Thyroid gland (tissue), 4 donors: ENCODE data around the gene SELENOT.

Experiments
- POLR2A ChIP-seq, 2 donors: fragments of 450-650 bp; IDR thresholded peaks; one replicate each; pipeline ENCODE4 v1.6.1; 2017; ENCODE audit warnings: antibody characterized with exemption in 2 of 2, mild to moderate bottlenecking in 2 of 2, moderate library complexity in 1 of 2
- TF ChIP-seq, protein P1 (sequence below), 6 experiments: fragments of 200-600 bp in 3 of 6; fragments of 450-650 bp in 3 of 6; sonication (generic) in 3 of 6; IDR thresholded peaks; one replicate each; pipeline ENCODE4 v1.5.1; 2016 to 2019; ENCODE audit warnings: antibody characterized with exemption in 6 of 6, mild to moderate bottlenecking in 2 of 6, inconsistent platforms in 1 of 6, moderate library complexity in 1 of 6

DNA sequence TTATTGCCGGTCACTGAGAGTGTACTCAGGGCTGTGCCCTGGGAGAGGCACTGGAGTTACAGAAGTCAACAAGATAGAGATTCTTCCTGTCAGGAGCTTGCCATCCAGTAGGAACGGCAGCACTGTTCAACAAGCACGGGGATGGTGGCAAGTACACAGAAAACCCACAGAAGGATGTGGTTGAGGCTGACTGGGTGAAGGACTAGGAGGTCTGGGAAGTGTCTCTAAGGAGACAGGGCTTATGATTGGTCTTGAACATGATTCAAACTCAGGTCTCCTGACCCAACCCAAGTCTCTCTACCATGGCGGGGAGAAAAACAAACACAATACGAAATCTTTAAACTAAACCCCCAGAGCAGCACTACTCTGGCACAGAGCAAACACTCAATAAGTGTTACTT lies 63.0 kb downstream of the SELENOT start:
- TF ChIP-seq, protein P1, sequence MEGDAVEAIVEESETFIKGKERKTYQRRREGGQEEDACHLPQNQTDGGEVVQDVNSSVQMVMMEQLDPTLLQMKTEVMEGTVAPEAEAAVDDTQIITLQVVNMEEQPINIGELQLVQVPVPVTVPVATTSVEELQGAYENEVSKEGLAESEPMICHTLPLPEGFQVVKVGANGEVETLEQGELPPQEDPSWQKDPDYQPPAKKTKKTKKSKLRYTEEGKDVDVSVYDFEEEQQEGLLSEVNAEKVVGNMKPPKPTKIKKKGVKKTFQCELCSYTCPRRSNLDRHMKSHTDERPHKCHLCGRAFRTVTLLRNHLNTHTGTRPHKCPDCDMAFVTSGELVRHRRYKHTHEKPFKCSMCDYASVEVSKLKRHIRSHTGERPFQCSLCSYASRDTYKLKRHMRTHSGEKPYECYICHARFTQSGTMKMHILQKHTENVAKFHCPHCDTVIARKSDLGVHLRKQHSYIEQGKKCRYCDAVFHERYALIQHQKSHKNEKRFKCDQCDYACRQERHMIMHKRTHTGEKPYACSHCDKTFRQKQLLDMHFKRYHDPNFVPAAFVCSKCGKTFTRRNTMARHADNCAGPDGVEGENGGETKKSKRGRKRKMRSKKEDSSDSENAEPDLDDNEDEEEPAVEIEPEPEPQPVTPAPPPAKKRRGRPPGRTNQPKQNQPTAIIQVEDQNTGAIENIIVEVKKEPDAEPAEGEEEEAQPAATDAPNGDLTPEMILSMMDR (IDR thresholded peaks at IDR 0.05), result no peak
- TF ChIP-seq POLR2A (IDR thresholded peaks at IDR 0.05), result no peak
